HepG2 (cell line): ENCODE measurements around the gene EZH1. TPM values are rescaled to one million over a fixed set of nuclear protein-coding genes. Genes with fewer than 3 reads are reported as not detected.

Experiments used
- CEBPG ChIP-seq: IDR thresholded peaks from 2 replicates; pipeline ENCODE4 v1.6.1; 2016
- ELF1 ChIP-seq: sonication (generic); formaldehyde crosslinking; IDR thresholded peaks from 2 replicates; pipeline ENCODE4 v1.4.0; 2020; ENCODE audit warnings: missing genetic modification reagents
- FOXK1 ChIP-seq: sonication (generic); formaldehyde crosslinking; IDR thresholded peaks from 2 replicates; pipeline ENCODE4 v1.4.0; 2020; ENCODE audit warnings: low read depth, missing genetic modification reagents, borderline replicate concordance
- GATA4 ChIP-seq: sonication (generic); IDR thresholded peaks from 2 replicates; pipeline ENCODE4 v1.6.1; 2016; ENCODE audit warnings: antibody characterized with exemption, low read depth, borderline replicate concordance
- HIVEP1 ChIP-seq: sonication (generic); formaldehyde crosslinking; IDR thresholded peaks from 2 replicates; pipeline ENCODE4 v1.4.0; 2020; ENCODE audit warnings: mild to moderate bottlenecking, missing genetic modification reagents
- HNF4G ChIP-seq, 2 experiments: sonication (generic) in 1 of 2; formaldehyde crosslinking in 1 of 2; IDR thresholded peaks; 2 replicates each; pipeline versions ENCODE4 v1.4.0 to v1.6.1; 2011 to 2020; ENCODE audit warnings: borderline replicate concordance in 2 of 2, low read depth in 2 of 2, mild to moderate bottlenecking in 2 of 2, low read length in 1 of 2, missing genetic modification reagents in 1 of 2, moderate library complexity in 1 of 2
- ISX ChIP-seq: sonication (generic); formaldehyde crosslinking; conservative IDR thresholded peaks from 2 replicates; pipeline ENCODE4 v1.5.0; 2020; ENCODE audit warnings: missing genetic modification reagents
- JUNB ChIP-seq: sonication (generic); formaldehyde crosslinking; IDR thresholded peaks from 2 replicates; pipeline ENCODE4 v1.8.0; 2022; ENCODE audit warnings: missing genetic modification reagents, mild to moderate bottlenecking, borderline replicate concordance
- MED13 ChIP-seq: sonication (generic); formaldehyde crosslinking; IDR thresholded peaks from 2 replicates; pipeline ENCODE4 v1.5.0; 2020; ENCODE audit warnings: missing genetic modification reagents
- NCOR1 ChIP-seq: fragments of 200-600 bp; sonication (generic); IDR thresholded peaks from 2 replicates; pipeline ENCODE4 v1.7.0; 2017; ENCODE audit warnings: antibody characterized with exemption, low read length, borderline replicate concordance
- PRDM15 ChIP-seq: sonication (generic); formaldehyde crosslinking; IDR thresholded peaks from 2 replicates; pipeline ENCODE4 v1.4.0; 2020; ENCODE audit warnings: missing genetic modification reagents
- SIN3B ChIP-seq: fragments of 150-350 bp; IDR thresholded peaks from 2 replicates; pipeline ENCODE4 v1.6.1; 2014; ENCODE audit warnings: low read length
- SRSF4 ChIP-seq: fragments of 200-400 bp; formaldehyde crosslinking; IDR thresholded peaks from one replicate; pipeline ENCODE4 v1.6.1; 2018; ENCODE audit warnings: mild to moderate bottlenecking, low read depth, low read length, moderate library complexity; ENCODE audit not compliant: poor library complexity, severe bottlenecking
- SUZ12 ChIP-seq: fragments of 150-350 bp; IDR thresholded peaks from 2 replicates; pipeline ENCODE4 v1.6.1; 2014; ENCODE audit warnings: low read depth, low read length
- TEAD3 ChIP-seq: optimal IDR thresholded peaks from 2 replicates; pipeline ENCODE3; 2016; ENCODE audit warnings: borderline replicate concordance
- ZBTB14 ChIP-seq: sonication (generic); formaldehyde crosslinking; IDR thresholded peaks from 2 replicates; pipeline ENCODE4 v1.4.0; 2020; ENCODE audit warnings: missing genetic modification reagents
- ZBTB42 ChIP-seq: sonication (generic); formaldehyde crosslinking; IDR thresholded peaks from 2 replicates; pipeline ENCODE4 v1.5.0; 2020; ENCODE audit warnings: mild to moderate bottlenecking, missing genetic modification reagents
- ZMAT3 ChIP-seq: sonication (generic); formaldehyde crosslinking; conservative IDR thresholded peaks from 2 replicates; pipeline ENCODE4 v1.7.0; 2021; ENCODE audit warnings: missing genetic modification reagents
- ZNF256 ChIP-seq: sonication (generic); formaldehyde crosslinking; conservative IDR thresholded peaks from 2 replicates; pipeline ENCODE4 v1.4.0; 2020; ENCODE audit warnings: missing genetic modification reagents
- ZNF30 ChIP-seq: sonication (generic); formaldehyde crosslinking; IDR thresholded peaks from 2 replicates; pipeline ENCODE4 v1.5.0; 2020; ENCODE audit warnings: mild to moderate bottlenecking, missing genetic modification reagents
- ZNF335 ChIP-seq: sonication (generic); formaldehyde crosslinking; IDR thresholded peaks from 2 replicates; pipeline ENCODE4 v1.4.0; 2020; ENCODE audit warnings: missing genetic modification reagents
- ZNF33B ChIP-seq: sonication (generic); formaldehyde crosslinking; IDR thresholded peaks from 2 replicates; pipeline ENCODE4 v1.5.1; 2020; ENCODE audit warnings: mild to moderate bottlenecking, missing genetic modification reagents
- ZNF432 ChIP-seq: sonication (generic); formaldehyde crosslinking; IDR thresholded peaks from 2 replicates; pipeline ENCODE4 v1.5.0; 2020; ENCODE audit warnings: missing genetic modification reagents, mild to moderate bottlenecking, borderline replicate concordance
- ZNF709 ChIP-seq: sonication (generic); formaldehyde crosslinking; IDR thresholded peaks from 2 replicates; pipeline ENCODE4 v1.5.0; 2020; ENCODE audit warnings: mild to moderate bottlenecking, missing genetic modification reagents
- ZNF724P ChIP-seq: sonication (generic); formaldehyde crosslinking; IDR thresholded peaks from 2 replicates; pipeline ENCODE4 v1.8.0; 2022; ENCODE audit warnings: missing genetic modification reagents, borderline replicate concordance
- polyA plus RNA-seq, 8 experiments: library from polyadenylated mRNA; depleted of rRNA in 3 of 8; stranded (reverse) in 7 of 8; unstranded in 1 of 8; fragments of >200 nt; fragmentation: Illumina TruSeq in 4 of 8; extraction: Trizol in 4 of 8; gene quantifications; 2 replicates each; pipeline versions ENCODE4 v1.2.1 to v1.2.3, GENCODE V29; 2011 to 2016; ENCODE audit warnings: low read depth in 4 of 8, missing spikeins in 1 of 8, mixed read lengths in 1 of 8; ENCODE audit not compliant: insufficient read depth in 1 of 8
- total RNA-seq, 5 experiments: library from RNA; depleted of rRNA; stranded (reverse); fragments of >200 nt; fragmentation: Illumina TruSeq; extraction: Trizol; gene quantifications; 2 replicates each; pipeline ENCODE4 v1.2.3, GENCODE V29; 2016; ENCODE audit warnings: low read depth in 1 of 5

Gene EZH1
- total and polyA plus RNA-seq, 2 of the 13 experiments (the other 11 are each of a cell fraction or from before 2014, with no cell fraction given): 11.6 to 24.0 TPM

DNA sequence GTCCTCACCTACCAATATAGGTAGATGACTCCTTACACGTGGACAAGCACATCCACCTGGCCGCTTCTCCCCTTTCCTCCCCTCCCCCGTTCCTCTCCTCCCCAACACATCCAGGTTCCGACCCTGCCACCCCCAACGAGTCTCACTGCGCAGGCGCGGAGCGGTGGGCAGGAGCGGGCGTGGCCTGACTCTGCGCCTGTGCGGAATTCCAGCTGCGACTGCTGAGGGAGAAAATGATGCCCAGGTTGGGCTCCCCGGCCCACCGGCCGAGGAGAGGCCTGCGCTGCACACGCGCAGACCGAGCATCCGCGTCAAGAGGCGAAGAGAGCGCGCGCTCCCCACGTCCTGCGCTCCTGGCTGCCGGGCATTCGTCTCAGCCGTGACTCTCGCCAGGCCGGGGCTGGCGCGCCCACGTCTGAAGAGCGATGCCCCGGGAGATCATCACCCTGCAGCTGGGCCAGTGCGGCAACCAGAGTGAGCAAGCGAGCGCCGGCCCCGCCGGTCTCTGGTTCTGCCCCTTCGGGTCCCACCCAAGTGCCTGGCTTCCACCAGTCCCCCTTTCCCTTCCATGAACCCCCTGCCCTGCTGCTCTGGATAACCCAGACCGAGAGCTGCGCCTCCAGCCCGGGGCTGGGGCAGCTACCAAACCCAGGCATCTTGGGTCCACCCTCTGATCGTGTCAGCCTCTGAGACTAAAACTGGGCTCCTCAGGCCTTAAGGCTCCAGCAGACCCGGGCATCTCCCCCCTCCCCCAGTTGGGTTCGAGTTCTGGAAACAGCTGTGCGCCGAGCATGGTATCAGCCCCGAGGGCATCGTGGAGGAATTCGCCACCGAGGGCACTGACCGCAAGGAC, 85.5 kb downstream of the EZH1 start, which contains the start of gene TUBG2 (continued):
- TF ChIP-seq ZNF33B (CRISPR knock-in tag) (0 out of 2 replicates have a peak, but pooled peaks have one; percentile 49), GATA4 (peak; percentile 71; the same call in 1 of the 2 replicates), ZNF256 (CRISPR knock-in tag) (no peak), ISX (CRISPR knock-in tag) (no peak), JUNB (CRISPR knock-in tag) (no peak), FOXK1 (CRISPR knock-in tag) (peak; percentile 63; the same call in 1 of the 2 replicates), ZNF432 (no peak), ZMAT3 (CRISPR knock-in tag) (peak; percentile 92; the same call in 1 of the 2 replicates), MED13 (CRISPR knock-in tag) (0 out of 2 replicates have a peak, but pooled peaks have one; percentile 10), ZNF335 (peak; percentile 74), SRSF4 (no peak), SUZ12 (no peak), TEAD3 (peak; percentile 95), PRDM15 (CRISPR knock-in tag) (peak; percentile 69; the same call in 1 of the 2 replicates), ZNF724P (CRISPR knock-in tag) (no peak), HIVEP1 (peak; percentile 87), ZBTB42 (CRISPR knock-in tag) (peak; percentile 95), ZNF709 (CRISPR knock-in tag) (peak; percentile 83; the same call in 1 of the 2 replicates), SIN3B (no peak), ELF1 (CRISPR knock-in tag) (peak; percentile 62), NCOR1 (no peak), ZBTB14 (CRISPR knock-in tag) (peak; percentile 53; the same call in 1 of the 2 replicates), ZNF30 (no peak), HNF4G (IDR thresholded peaks at IDR 0.05; ENCODE audit: borderline replicate concordance, low read depth, low read length) (no peak), HNF4G (CRISPR knock-in tag; IDR thresholded peaks at IDR 0.05; ENCODE audit: borderline replicate concordance, low read depth) (peak; percentile 13; the same call in 1 of the 2 replicates), CEBPG (peak; percentile 3; the same call in 1 of the 2 replicates)
